GM18519 (cell line): ENCODE measurements around the gene RNF43.

ENCODE experiments used
- ATAC-seq: cut with Tn5 transposase; IDR thresholded peaks from one replicate; pipeline ENCODE4 v1.9.1; 2021; ENCODE audit warnings: mild to moderate bottlenecking, moderate library complexity; ENCODE audit not compliant: unreplicated experiment, low FRiP score

The RNF43 gene

GRCh38 chr17:58417300-58418092 is at the start of gene RNF43:
Gene RNF43 (minus strand): TSS chr17:58417534. CDS start chr17:58415577, 1,957 bp downstream.
- peak; percentile 65 for ATAC-seq

GRCh38 chr17:58455491-58455890 is 38.2 kb upstream of the RNF43 start:
- no peak for ATAC-seq

DNA sequence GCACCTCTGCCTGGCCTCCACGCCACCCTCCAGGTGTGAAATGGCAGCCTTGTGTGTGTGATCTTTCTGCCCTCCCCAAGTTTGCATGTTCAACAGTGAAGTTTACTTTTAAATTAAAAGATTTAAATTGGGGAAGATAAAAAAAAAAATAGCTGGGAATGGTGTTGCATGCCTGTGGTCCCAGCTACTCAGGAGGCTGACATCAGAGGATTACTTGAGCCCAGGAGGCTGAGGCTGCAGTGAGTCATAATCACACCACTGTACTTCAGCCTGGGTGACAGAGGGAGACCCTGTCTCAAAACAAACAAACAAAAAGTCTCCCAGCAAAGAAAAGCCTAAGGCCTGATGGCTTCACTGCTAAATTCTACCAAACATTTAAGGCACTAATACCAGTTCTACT is 35.4 kb upstream of the RNF43 start:
- ATAC-seq: no peak

DNA sequence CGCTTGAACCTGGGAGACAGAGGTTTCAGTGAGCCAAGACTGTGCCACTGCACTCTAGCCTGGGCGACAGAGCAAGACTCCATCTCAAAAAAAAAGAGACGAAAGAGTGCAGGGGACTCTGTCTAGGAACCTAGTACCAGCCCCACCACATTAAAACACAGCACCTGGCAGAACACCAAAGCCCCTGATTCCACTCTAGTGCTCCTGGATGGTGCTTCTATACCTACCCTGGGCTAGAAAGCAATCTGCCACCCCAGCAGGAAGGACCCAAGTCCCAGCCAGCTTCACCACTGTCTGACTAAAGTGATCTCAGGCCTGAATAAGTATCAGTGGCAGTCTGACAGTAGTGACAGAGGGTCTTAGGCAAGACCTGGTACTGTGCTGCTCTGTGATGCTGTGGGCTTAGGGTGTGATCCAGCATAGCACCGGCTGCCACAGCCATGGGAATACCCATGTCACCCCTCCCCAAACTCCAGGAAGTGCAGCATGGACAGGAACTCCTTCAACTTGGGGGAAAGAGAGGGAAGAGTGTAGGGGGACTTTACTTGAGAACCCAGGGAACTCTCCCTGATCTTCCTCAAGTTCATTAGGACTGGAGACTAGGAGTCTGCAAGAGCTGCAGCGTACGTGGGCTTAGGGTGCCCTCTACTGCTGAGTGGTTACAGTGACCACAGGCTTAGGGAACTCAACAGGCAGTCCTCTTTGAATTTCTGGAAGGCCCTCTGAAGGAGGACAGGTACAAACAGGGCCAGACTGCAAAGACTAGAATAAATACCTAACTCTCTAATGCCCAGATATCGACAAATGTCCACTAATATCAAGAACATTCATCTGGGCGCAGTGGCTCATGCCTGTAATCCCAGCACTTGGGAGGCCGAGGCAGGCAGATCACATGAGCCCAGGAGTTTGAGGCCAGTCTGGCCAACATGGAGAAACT is 30.0 kb upstream of the RNF43 start:
- no peak for ATAC-seq

GRCh38 chr17:58446086-58446485 is 28.8 kb upstream of the RNF43 start:
- no peak for ATAC-seq

- ATAC-seq: no peak
Observed at GRCh38 chr17:58436805-58437239, 19.5 kb upstream of the RNF43 start.

DNA sequence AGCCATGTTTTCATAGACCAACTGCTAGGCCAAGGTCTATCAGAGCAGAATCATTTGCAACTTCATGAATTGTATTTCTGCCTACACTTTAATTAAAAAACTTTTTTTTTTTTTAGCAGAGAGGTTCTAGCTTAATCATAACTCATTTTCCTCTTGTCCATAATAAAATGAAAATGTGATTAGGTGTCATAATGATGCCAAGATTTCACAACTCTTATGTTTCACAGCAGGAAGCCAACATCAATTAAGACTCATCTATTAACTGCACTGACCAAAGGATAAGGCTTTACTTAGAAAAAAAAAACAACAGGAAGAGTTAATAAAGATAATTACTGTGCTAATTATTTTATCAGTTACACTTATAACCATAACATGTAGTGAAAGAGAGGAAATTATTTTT is 18.9 kb upstream of the RNF43 start:
- ATAC-seq: no peak

DNA sequence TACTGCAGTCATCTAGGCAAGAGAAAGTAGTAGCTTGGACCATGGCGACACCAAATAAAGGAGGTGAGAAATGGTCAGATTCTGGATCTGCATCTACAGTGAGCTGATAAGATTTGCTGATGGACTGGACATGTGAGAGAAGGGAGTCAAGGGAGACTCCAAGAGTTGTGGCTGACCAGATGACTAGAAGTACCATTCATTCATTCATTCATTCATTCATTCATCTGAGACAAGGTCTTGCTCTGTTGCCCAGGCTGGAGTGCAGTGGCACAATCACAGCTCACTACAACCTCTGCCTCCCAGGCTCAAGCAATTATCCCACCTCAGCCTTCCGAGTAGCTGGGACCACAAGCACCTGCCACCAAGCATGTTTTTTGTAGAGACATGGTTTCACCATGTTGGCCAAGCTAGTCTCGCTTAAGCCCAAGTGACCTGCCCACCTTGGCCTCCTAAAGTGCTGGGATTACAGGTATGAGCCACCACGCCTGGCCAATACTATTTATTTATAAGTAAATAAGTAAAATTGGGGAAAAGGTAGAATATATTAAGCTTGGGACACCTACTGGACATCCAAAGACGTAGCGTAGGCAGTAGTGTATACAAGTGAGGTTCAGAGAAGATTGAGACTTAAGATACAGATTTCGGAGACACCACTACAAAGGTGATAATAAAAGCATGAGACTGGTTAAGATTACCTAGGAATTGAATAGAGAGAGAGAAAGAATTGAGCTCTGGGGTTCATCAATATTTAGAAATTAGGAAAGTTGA is 15.7 kb upstream of the RNF43 start:
- ATAC-seq: no peak

DNA sequence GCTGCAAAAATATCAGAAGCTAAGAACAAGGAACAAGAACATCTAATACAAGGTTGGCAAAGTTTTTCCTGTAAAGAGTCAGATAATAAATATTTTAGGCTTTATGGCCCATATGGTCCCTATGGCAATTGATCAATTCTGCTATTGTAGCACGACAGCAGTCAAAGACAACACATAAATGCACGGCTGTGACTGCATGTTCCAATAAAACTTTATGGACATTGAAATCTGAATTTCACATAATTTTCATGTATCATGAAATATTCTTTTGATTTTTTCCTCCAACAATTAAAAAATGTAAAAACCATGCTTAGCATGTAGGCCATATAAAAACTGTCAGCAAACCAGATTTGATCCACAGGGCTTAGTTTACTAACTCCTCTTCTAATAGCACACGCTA is 10.5 kb upstream of the RNF43 start:
- ATAC-seq: no peak

- ATAC-seq: no peak
Observed at GRCh38 chr17:58421711-58422110, 4.4 kb upstream of the RNF43 start.

DNA sequence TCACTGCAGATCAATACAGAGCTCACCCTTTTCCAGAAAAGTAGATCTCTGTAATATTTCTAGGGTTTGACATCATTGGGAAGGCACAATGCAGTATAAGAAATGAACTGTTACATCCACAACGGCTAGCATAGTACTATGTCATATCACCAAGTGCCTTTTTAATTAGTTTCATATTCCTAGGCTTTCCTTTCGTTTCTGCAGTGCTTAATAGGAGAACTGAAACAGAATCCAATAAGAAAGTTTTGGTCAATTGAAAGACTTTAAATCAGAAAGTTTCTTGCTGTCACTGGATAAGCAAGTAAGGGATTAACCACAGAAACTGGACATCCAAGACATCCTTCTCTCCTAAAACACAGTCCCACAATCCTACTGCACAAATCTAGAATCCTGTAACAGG is 3.5 kb upstream of the RNF43 start:
- no peak for ATAC-seq

- no peak for ATAC-seq
Observed at GRCh38 chr17:58416937-58417299, 416 bp downstream of the RNF43 start.

DNA sequence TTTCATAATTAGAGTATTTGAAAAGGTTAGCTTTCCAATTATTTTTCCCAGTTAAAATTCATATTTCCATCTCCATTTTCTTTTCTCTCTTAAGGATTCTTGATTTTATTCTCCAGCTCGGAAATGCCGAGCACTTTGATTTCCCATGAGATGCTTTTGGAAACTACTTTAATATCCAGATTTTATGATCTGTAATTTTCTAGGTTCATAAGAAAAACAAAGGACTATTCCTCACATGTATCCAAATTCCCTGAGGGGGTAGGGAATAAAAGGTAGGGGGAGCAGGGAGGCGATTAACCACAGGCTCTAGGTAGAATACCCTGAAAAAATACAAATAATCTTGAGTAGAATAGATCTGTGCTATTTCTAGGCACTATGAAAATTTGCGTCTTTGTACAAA is 938 bp downstream of the RNF43 start:
- no peak for ATAC-seq

DNA sequence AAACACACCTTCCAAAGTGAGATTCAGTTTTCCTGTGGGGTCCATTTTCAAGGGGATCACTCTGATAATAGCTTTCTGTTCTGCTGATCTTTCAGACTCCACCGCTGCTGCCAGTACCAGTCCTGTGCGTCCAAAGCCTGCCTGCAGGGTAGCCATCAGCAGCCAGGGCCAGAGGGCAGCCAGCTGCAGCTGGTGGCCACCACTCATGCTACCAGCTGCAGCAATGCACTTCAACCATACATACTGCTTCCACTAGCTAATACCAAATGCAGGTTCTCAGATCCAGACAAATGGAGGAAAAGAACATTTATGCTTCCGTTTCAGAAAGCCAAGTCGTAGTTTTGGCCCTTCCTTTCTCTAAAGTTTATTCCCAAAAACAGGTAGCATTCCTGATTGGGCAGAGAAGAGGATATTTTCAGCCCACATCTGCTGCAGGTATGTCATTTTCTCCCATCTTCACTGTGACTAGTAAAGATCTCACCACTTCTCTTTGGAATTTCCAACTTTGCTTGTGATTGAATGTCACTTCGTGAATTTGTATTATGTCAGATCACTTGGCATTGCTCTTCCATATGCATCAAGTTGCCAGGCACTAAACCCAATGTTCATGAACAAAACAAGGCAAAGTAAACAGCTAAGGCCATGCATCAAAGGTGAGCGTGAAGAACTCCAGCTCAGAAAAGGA is 1.8 kb downstream of the RNF43 start:
- no peak for ATAC-seq

DNA sequence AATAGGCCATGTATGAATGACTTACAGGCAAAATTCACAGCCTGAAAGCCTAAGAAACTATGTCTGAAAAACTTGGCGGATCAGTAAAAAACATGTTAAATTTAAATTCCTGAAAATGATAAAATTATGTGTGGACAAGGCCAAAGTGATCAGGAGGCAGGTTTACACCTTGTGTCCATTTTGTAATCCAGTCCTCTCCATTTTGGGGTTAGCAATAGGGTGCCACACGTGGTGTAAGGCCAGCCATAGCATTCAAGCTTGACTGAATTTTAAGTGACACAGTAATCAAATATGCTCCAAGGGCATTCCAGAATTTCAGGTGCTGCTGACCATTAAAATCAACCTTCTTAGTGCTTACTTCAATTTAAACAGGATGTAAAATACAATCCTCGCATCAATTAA is 2.7 kb downstream of the RNF43 start:
- no peak for ATAC-seq

DNA sequence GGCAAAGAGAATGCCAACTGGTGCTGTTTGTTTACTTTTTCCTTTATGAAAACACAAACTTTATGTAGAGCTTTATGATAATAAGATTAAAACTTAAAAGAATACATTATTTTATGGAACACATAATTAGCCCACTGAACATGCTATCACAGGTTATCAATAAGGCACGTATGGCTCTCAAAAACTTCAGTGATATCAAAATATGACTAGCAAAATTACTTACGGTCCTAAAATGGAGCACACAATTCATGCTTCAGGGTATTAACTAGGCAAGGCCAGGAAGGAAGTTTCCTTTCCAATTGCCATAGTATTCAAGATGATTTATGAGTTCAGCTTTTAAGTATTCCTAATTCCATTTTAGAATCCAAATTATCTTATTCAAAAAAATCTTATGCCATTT is 3.6 kb downstream of the RNF43 start:
- ATAC-seq: no peak

DNA sequence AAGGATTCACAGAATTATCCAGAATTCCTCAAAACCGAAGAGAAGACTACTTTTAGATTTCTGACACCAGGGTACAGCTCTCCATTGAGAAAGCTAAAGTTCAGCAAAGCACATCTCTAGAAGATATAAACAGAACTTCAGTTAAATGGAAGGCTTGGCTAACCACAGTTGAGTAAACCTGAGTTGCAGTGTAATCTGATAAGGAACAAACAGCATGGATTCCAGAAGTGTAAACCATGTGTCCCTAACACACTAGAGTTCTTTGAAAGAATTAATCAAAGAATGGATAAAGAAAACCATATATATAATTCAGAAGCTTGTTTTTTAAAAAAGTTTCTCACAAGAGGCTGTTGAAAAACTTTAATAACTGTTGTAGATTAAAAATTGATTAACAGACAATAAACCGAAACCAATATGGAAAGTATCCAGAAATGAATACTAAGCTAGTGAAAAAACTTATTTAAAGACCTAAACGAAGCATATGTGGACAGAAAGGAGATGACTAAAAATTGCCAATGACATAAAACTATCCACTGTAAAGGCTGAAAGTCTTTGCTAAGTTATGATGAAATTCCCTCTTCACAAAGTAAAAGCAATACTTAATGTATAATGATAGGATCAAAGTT is 4.3 kb downstream of the RNF43 start:
- no peak for ATAC-seq

DNA sequence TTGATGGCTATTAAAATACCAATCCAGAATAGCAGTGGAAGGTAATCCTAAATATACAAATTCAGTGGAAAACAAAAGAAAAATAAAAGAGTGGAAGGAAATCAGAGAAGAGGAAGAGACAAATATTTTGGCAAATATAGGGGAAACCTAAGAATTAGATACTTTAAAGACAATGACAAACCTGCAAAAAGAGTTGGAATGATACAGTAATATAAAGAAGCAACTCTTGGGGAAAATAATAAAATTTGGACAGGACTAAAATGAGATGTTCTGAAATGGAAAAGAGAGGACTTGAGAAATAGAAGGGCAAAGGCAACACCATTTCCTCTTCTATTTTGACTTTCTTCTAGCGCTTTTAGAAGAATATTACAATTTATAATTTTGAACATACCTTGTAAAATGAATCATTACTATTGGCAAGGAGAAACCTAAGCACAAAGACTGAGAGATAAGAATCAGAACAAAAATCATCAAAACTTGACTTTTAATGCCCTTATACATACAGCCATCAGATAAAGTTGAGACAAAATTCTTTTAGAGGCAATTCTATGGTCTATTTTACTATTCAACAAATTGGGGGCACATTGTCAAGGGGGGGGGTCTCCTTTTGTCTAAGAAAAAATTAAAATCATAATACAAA is 5.2 kb downstream of the RNF43 start:
- ATAC-seq: no peak

DNA sequence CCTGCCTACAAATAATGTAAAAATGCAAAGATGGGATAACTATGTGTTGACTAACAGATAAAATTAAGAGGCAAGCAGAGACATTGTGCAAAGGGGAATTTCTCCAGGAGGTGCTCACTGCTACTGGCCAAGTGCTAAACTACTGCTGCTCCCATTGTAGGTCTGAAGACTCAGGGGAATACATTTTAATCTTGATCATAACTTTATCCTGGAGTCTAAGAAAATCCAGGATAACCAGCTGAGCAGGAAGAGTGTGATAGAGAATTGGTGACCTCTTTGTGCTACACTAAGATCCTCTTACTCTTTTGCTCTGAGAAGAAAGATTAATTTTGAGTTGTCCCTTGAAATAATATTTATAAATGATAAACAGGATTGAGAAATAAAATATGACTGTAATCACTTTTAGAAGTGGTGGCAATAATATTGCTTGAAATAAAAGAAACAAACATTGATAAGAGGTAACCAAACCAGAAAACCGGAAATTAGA is 5.9 kb downstream of the RNF43 start:
- no peak for ATAC-seq
